Body of pancreas (tissue), 4 donors: Measurements from ENCODE around the gene ANKRD36.
"Not testable (repeated sequence)": the region's sequence is repeated elsewhere in the genome, so short reads cannot be mapped to it uniquely, and the experiment has no call there.

ENCODE experiments used
- CTCF ChIP-seq, 7 experiments: fragments of 450-650 bp in 4 of 7; fragments of 200-600 bp in 3 of 7; sonication (generic) in 3 of 7; IDR thresholded peaks; one replicate each; pipeline ENCODE4 v1.5.1; 2016 to 2019; ENCODE audit warnings: antibody characterized with exemption in 7 of 7
- POLR2A ChIP-seq, 3 donors: fragments of 450-650 bp; IDR thresholded peaks; one replicate each; pipeline ENCODE4 v1.6.1; 2016; ENCODE audit warnings: antibody characterized with exemption in 3 of 3, mild to moderate bottlenecking in 2 of 3

DNA sequence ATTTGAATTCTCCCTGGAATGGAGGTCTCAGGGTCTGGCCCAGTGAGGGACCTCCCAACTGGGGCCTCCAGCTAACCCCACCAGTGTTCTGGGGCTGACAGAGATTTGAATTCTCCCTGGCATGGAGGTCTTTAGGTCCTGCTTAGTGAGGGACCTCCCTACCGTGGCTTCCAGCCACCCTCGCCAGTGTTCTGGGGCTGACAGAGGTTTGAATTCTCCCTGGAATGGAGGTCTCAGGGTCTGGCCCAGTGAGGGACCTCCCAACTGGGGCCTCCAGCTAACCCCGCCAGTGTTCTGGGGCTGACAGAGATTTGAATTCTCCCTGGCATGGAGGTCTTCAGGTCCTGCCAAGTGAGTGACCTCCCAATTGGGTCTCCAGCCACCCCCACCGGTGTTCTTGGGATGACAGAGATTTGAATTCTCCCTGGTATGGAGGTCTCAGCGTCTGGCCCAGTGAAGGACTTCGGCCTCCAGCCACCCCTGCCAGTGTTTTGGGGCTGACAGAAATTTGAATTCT, 155.2 kb downstream of the ANKRD36 start:
- TF ChIP-seq CTCF, POLR2A (IDR thresholded peaks at IDR 0.05): not testable (repeated sequence)
